Left cardiac atrium (tissue), 4 donors: ENCODE data around the gene USP10. TPM values are rescaled to one million over a fixed set of nuclear protein-coding genes. Genes with fewer than 3 reads are reported as not detected.

ENCODE experiments used
- ATAC-seq, 2 donors: fragments of 200-7000 bp; cut with Tn5 transposase; one replicate each; pipeline ENCODE4 v1.9.1; 2020; ENCODE audit warnings: mild to moderate bottlenecking in 2 of 2, moderate library complexity in 2 of 2
- DNase-seq: peaks from one replicate; pipeline ENCODE4 v3.0.0-alpha.2; 2020
- intact Hi-C, 2 donors: fragments of 100-400 bp; cut with DNase I; formaldehyde crosslinking; loops; one replicate each; pipeline versions ENCODE4 v1.14.1 to v1.15.1; 2022 to 2023
- total RNA-seq, 2 donors: library from RNA; stranded (reverse); fragmentation: NEBNext Ultra II Directional; extraction: Animal tissue kit (Norgen Biotek cat#: 25700); gene quantifications; one replicate each; pipeline ENCODE4 v1.2.1, GENCODE V29; 2021
- donor health status: DM: no; HTN: yes; CAD: no.
- donor health status: DM: no; HTN: yes; CAD: no; lungs with severe emphysema.
- donor health status: DM: yes; HTN: yes; CAD: no.
- donor health status: Dilated cardiomyopathy.

USP10 gene
- total RNA-seq, 2 donors from 2014 or later, result 66.7 to 70.7 TPM

- no peak for ATAC-seq
- intact Hi-C loops, result no loop called here
These were observed 81.0 kb downstream of the USP10 start for GRCh38 chr16:84780544-84781376.

GRCh38 chr16:84782846-84783245 lies 83.0 kb downstream of the USP10 start:
- no peak for ATAC-seq
- intact Hi-C loops, result no loop called here

More at GRCh38 chr16:84780544-84781376, 81.0 kb downstream of the USP10 start:
- DNase-seq, result no peak

DNA sequence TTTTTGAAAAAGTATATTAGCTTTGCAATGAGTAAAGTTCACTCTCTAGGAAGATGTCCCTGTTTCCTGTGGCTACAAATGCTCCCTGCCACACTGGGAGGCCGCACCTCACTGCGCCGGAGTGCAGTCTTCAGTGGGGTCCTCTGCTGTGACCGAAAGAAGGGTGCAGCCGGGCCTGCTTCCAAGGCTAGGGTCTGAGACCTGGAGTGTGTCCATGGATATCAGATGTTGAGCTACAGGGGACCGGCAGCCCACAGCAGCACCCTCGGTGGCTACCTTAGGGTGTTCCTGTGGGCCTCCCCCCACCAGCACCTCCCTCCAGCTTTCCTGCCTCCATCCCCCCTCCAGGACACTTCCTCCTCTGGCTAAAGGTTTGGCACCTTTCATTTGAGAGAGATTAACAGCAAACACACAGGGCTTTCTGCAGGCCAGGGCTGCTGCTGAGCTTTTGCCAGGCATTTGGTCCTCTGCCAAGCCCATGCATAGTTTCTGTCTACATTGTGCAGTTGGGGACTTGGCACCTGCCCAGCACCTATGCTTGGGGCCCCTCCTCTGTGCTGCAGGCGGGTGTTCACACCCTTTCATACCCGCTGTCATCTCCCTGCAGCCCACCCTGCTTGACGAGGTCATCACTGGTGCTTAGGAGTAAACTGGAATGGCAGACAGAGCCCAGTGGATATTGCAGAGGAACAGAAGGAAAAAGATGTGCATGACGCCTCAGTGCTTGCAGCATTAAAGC lies 86.2 kb downstream of the USP10 start:
- intact Hi-C loops, result no loop called here
- DNase-seq (peak; percentile 37), ATAC-seq (peak; percentile 53 to 66)

More at GRCh38 chr16:84782846-84783245, 83.0 kb downstream of the USP10 start:
- no peak for DNase-seq

DNA sequence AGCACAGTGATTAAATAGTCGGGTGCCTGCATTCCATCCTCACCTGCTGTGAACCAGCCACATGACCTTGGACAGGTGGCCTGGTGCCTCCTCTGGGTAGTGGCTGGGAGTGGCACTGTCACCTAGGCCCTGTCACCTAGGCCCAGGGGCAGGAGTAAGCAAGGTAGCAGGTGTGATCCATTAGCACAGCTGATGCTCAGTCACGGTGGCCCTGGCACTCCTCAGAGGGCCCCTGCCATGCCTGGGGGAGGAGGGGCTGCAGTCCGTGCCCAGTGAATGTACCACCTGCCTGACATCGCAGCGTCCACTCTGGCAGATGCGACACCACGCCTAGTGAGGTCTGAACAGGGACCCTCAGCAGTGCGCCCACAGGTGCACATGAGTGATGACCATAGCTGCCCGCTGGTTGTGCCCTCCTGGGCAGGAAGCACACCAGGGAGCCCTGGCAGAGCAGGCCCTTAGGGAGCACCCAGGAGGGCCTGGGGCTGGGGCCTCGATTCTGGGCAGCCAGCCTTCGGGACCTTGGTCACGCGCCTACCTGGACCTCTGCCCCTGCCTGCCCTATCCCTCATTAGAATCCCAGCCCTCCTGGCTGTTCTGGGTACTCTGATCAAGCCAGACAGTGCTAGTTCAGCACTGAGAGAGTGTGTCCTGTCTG lies 86.9 kb downstream of the USP10 start:
- ATAC-seq, result peak; percentile 14 to 44
- intact Hi-C loops, result no loop called here
- DNase-seq, result no peak

GRCh38 chr16:84787263-84787622 lies 87.4 kb downstream of the USP10 start:
- ATAC-seq (no peak), DNase-seq (no peak)

GRCh38 chr16:84788920-84789391 lies 89.2 kb downstream of the USP10 start:
- no peak for ATAC-seq
- intact Hi-C loops, result no loop called here
- no peak for DNase-seq

More at GRCh38 chr16:84787263-84787622, 87.4 kb downstream of the USP10 start:
- intact Hi-C loops, result no loop called here

GRCh38 chr16:84789431-84789830 lies 89.6 kb downstream of the USP10 start:
- DNase-seq (no peak), ATAC-seq (no peak)
- intact Hi-C loops, result no loop called here

GRCh38 chr16:84790301-84790700 lies 90.5 kb downstream of the USP10 start:
- ATAC-seq (no peak), DNase-seq (no peak)
- intact Hi-C loops, result no loop called here

GRCh38 chr16:84791088-84791487 lies 91.3 kb downstream of the USP10 start:
- DNase-seq, result no peak
- ATAC-seq, result no peak
- intact Hi-C loops, result no loop called here

DNA sequence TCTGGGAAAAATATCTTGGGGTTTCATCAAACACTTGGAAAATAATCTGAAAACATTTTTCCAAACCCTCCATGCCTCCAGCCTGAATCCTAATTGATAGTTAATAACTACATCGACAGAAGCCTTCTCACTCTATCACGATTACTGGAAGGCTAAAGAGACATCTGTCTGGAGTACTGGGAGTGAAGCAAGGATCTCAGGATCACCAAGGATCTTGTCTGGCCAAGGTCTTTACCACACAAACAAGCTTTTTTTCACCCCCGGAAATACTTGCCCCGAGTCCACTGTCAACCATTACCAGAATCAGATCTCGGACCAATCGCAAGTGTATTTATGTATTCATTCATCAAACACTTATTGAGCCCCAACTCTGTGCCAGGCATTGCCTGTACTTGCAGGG lies 91.7 kb downstream of the USP10 start:
- DNase-seq (no peak), ATAC-seq (no peak)
- intact Hi-C loops, result no loop called here

- DNase-seq (no peak), ATAC-seq (no peak)
- intact Hi-C loops, result no loop called here
These were observed 94.4 kb downstream of the USP10 start for GRCh38 chr16:84794186-84794585.

DNA sequence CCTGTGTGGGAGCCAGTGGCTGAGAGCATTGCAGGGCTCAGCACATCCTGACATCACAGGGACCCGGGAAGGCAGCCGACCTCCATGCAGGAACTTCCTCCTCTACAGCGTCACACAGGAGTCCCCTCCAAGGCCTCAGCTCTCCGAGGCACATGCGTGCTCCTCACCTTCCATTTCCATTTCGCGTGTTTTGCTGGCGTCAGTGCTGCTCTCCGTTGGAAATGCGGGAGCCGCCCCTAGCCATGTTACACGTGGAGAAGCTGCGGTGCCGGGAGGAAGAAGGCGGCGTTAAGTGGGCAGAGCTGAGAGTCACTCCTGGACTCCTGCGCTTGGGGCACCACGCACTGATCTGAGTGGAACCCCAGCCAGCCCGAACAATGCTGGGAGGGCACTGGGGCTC lies 94.8 kb downstream of the USP10 start:
- intact Hi-C loops, result no loop called here
- DNase-seq (no peak), ATAC-seq (no peak)

- ATAC-seq (peak; percentile 93 to 98), DNase-seq (peak; percentile 85)
- intact Hi-C loops, result no loop called here
These were observed 95.7 kb downstream of the USP10 start for GRCh38 chr16:84795329-84796053.

- DNase-seq, result peak; percentile 12
- ATAC-seq, result no peak
- intact Hi-C loops, result no loop called here
These were observed 100.6 kb downstream of the USP10 start for GRCh38 chr16:84800158-84800978.

GRCh38 chr16:84803146-84803545 lies 103.3 kb downstream of the USP10 start:
- intact Hi-C loops, result no loop called here
- DNase-seq (peak; percentile 0), ATAC-seq (no peak)

DNA sequence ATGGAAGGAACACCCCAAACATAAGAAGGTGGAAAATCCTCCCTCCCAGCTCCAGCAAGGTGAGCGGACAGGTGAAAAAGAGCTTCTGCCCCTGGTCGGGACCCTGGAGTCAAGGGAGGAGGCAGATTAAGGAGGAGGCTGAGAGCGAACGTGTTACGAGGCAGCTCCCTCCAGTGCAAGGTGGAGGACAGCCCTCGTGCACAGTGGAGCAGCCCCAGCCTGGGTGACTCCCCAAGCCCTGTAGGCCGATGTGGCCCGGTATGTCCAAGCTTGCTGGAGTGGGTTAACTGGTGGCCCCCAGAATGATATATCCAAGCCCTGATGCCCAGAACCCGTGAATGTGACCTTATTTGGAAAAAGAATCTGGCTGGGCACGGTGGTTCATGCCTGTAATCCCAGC lies 104.5 kb downstream of the USP10 start:
- intact Hi-C loops, result no loop called here
- no peak for ATAC-seq
- DNase-seq, result peak; percentile 6

GRCh38 chr16:84806256-84806889 lies 106.6 kb downstream of the USP10 start:
- intact Hi-C loops, result no loop called here
- ATAC-seq (peak; percentile 78 to 84), DNase-seq (peak; percentile 58)

DNA sequence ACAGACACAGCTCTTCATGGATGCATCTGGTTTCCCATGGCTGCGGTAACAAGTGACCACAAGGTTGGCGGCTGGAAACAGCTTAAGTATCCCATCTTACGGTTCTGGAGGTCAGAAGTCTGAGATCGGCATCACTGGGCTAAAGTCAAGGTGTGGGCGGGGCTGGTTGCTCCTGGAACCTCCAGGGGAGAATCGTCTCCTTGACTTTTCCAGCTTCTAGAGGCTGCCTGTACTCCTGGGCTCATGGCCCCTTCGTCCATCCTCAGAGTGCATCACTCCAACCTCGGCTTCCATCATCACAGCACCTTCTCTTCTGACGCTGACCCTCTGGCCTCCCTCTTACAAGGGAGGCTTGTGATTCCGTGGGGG lies 107.1 kb downstream of the USP10 start:
- no peak for DNase-seq
- intact Hi-C loops, result no loop called here
- no peak for ATAC-seq
